ENCODE results near the gene CHCT1. TPM values are rescaled to one million over a fixed set of nuclear protein-coding genes. Genes with fewer than 3 reads are reported as not detected.

The CHCT1 gene
- total and polyA plus RNA-seq, 2 donors (not counting 1 experiment from before 2014, with no cell fraction given), result not detected

DNA sequence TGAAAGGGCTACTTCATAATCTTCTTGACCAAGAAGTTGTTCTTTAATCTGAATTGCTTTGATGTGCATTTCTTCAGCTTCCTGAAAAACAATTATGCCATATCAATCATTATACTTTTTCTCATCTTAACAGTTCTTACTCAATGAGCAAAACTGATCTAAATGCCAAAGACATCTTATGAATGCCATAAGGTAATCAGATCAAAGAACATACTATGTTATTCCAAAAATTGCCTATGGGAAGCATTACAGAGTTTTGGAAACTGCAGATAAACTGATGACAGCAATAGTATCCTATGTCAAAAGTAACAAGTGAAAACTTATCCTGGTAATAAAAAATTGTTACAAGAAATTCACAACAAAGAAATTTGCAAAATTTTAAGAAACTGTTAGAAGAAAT lies 29.7 kb downstream of the CHCT1 start:
- Histone ChIP-seq H3K27me3 (replicated peaks in 1 of 4; ENCODE audit: control extremely low read depth in 1 of 4, control insufficient read depth in 3 of 4, insufficient read depth in 4 of 4, low read length in 3 of 4) (no peaks in the 10 kb centered on the region), H3K9ac (ENCODE audit: low read length) (no peak overlapping the region), H3K27ac (ENCODE audit: low read length in 2 of 2) (no peak overlapping the region), H3K4me1 (ENCODE audit: control insufficient read depth in 2 of 2, insufficient read depth in 2 of 2, low read length in 2 of 2) (no peaks in the 10 kb centered on the region), H4K20me1 (ENCODE audit: control insufficient read depth, insufficient read depth, low read length, poor library complexity, severe bottlenecking) (no peaks in the 10 kb centered on the region), H3K4me2 (replicated peaks; ENCODE audit: low read depth, low read length, poor library complexity, severe bottlenecking) (no peak overlapping the region), H3K36me3 (replicated peaks in 1 of 2; ENCODE audit: control extremely low read depth in 1 of 2, control insufficient read depth in 1 of 2, extremely low read depth in 1 of 2, insufficient read depth in 2 of 2, low read length in 1 of 2) (peaks cover 7 to 49% of the 10 kb centered on the region in 2 experiments), H3K79me2 (ENCODE audit: control insufficient read depth, insufficient read depth, low read length) (no peaks in the 10 kb centered on the region), H3K4me3 (ENCODE audit: control extremely low read depth in 1 of 5, extremely low read depth in 1 of 5, insufficient read depth in 1 of 5, low read depth in 2 of 5, low read length in 4 of 5) (no peak overlapping the region), H3K9me3 (ENCODE audit: control extremely low read depth in 1 of 3, control insufficient read depth in 2 of 3, insufficient read depth in 1 of 3, low read length in 2 of 3) (no peaks in the 10 kb centered on the region), H2AFZ (ENCODE audit: insufficient read depth, low read depth, low read length, poor library complexity, severe bottlenecking) (no peak overlapping the region)
- Mint-ChIP-seq H3K27ac (no peak overlapping the region), H3K9me3 (ENCODE audit: insufficient read depth) (no peaks in the 10 kb centered on the region), H3K4me3 (no peak overlapping the region), H3K27me3 (no peaks in the 10 kb centered on the region), H3K4me1 (no peaks in the 10 kb centered on the region)
- no peak for ATAC-seq (ENCODE audit: low read depth)
- TF ChIP-seq EZH2 (IDR thresholded peaks at IDR 0.05; ENCODE audit: borderline replicate concordance, insufficient read depth, low read depth, low read length, poor library complexity, severe bottlenecking), result no peak
- DNase-seq, result no peak
- ChIA-PET POLR2A (no interaction called here), CTCF (no interaction called here)
- intact Hi-C loops (cut with micrococcal nuclease), result no loop called here

- Histone ChIP-seq H3K79me2 (ENCODE audit: control insufficient read depth, insufficient read depth, low read length) (no peaks in the 10 kb centered on the region), H3K4me3 (ENCODE audit: control extremely low read depth in 1 of 5, extremely low read depth in 1 of 5, insufficient read depth in 1 of 5, low read depth in 2 of 5, low read length in 4 of 5) (no peak overlapping the region), H3K4me2 (replicated peaks; ENCODE audit: low read depth, low read length, poor library complexity, severe bottlenecking) (no peak overlapping the region), H3K9me3 (ENCODE audit: control extremely low read depth in 1 of 3, control insufficient read depth in 2 of 3, insufficient read depth in 1 of 3, low read length in 2 of 3) (no peaks in the 10 kb centered on the region), H3K27ac (ENCODE audit: low read length in 2 of 2) (no peak overlapping the region), H4K20me1 (ENCODE audit: control insufficient read depth, insufficient read depth, low read length, poor library complexity, severe bottlenecking) (no peaks in the 10 kb centered on the region), H3K27me3 (replicated peaks in 1 of 4; ENCODE audit: control extremely low read depth in 1 of 4, control insufficient read depth in 3 of 4, insufficient read depth in 4 of 4, low read length in 3 of 4) (no peaks in the 10 kb centered on the region), H3K9ac (ENCODE audit: low read length) (no peak overlapping the region), H3K36me3 (replicated peaks in 1 of 2; ENCODE audit: control extremely low read depth in 1 of 2, control insufficient read depth in 1 of 2, extremely low read depth in 1 of 2, insufficient read depth in 2 of 2, low read length in 1 of 2) (peaks cover 2 to 57% of the 10 kb centered on the region in 2 experiments), H2AFZ (ENCODE audit: insufficient read depth, low read depth, low read length, poor library complexity, severe bottlenecking) (no peak overlapping the region), H3K4me1 (ENCODE audit: control insufficient read depth in 2 of 2, insufficient read depth in 2 of 2, low read length in 2 of 2) (no peaks in the 10 kb centered on the region)
- ATAC-seq (ENCODE audit: low read depth), result no peak
- H3K4me3 Mint-ChIP-seq, result no peak overlapping the region
- CTCF ChIA-PET, result no interaction called here
- POLR2A ChIA-PET, result no interaction called here
- WGBS (ENCODE audit: insufficient coverage), result 100% methylated on average over 1 of the region's 4 CpGs
- no peaks in the 10 kb centered on the region for H3K9me3 Mint-ChIP-seq (ENCODE audit: insufficient read depth)
- H3K27me3 Mint-ChIP-seq, result no peaks in the 10 kb centered on the region
- no peaks in the 10 kb centered on the region for H3K4me1 Mint-ChIP-seq
- intact Hi-C loops (cut with micrococcal nuclease), result no loop called here
- no peak for DNase-seq
- no peak overlapping the region for H3K27ac Mint-ChIP-seq
- no peak for TF ChIP-seq EZH2 (IDR thresholded peaks at IDR 0.05; ENCODE audit: borderline replicate concordance, insufficient read depth, low read depth, low read length, poor library complexity, severe bottlenecking)
- TF ChIP-seq, protein P1, sequence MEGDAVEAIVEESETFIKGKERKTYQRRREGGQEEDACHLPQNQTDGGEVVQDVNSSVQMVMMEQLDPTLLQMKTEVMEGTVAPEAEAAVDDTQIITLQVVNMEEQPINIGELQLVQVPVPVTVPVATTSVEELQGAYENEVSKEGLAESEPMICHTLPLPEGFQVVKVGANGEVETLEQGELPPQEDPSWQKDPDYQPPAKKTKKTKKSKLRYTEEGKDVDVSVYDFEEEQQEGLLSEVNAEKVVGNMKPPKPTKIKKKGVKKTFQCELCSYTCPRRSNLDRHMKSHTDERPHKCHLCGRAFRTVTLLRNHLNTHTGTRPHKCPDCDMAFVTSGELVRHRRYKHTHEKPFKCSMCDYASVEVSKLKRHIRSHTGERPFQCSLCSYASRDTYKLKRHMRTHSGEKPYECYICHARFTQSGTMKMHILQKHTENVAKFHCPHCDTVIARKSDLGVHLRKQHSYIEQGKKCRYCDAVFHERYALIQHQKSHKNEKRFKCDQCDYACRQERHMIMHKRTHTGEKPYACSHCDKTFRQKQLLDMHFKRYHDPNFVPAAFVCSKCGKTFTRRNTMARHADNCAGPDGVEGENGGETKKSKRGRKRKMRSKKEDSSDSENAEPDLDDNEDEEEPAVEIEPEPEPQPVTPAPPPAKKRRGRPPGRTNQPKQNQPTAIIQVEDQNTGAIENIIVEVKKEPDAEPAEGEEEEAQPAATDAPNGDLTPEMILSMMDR (IDR thresholded peaks at IDR 0.05), result no peak
Observed at GRCh38 chr17:60455378-60455777, 33.1 kb downstream of the CHCT1 start.
